Measurements from ENCODE around the gene DNAH8.

The DNAH8 gene

DNA sequence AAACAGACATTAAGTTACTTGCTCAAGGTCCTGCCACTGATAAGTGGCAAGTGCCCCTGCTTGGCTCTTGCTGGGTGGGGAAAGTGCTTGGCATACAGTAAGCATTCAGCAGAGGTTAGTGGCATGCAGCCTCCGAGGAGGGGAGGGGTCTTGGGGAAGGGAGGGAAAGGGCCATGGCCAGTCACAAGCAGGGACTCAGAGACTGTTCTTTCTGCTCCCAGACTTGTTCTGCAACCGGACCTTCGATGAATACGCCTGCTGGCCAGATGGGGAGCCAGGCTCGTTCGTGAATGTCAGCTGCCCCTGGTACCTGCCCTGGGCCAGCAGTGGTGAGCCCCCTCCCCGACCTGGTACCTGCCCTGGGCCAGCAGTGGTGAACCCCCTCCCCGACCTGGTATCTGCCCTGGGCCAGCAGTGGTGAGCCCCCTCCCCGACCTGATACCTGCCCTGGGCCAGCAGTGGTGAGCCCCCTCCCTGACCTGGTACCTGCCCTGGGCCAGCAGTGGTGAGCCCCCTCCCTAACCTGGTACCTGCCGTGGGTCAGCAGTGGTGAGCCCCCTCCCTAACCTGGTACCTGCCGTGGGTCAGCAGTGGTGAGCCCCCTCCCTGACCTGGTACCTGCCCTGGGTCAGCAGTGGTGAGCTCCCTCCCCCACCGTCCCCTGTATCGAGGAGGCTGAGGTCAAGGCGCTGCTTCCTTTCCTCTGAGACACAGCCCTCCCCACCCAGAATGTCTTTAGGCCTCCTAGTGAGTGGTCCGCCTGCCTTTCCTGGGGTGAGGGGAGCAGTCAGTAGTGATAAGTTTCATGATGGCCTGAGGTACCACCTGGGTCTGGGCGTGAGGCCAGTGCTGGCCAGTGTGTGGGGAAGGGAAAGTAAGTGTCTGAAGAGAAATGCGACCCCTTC is 342.4 kb downstream of the DNAH8 start:
- Histone ChIP-seq H3K36me3 (replicated peaks) (no peaks in the 10 kb centered on the region), H3K4me3 (ENCODE audit: low read depth, low read length) (no peak overlapping the region), H3K27me3 (replicated peaks) (no peaks in the 10 kb centered on the region), H3K27ac (no peak overlapping the region)
- no peak for DNase-seq
- TF ChIP-seq, protein P1, sequence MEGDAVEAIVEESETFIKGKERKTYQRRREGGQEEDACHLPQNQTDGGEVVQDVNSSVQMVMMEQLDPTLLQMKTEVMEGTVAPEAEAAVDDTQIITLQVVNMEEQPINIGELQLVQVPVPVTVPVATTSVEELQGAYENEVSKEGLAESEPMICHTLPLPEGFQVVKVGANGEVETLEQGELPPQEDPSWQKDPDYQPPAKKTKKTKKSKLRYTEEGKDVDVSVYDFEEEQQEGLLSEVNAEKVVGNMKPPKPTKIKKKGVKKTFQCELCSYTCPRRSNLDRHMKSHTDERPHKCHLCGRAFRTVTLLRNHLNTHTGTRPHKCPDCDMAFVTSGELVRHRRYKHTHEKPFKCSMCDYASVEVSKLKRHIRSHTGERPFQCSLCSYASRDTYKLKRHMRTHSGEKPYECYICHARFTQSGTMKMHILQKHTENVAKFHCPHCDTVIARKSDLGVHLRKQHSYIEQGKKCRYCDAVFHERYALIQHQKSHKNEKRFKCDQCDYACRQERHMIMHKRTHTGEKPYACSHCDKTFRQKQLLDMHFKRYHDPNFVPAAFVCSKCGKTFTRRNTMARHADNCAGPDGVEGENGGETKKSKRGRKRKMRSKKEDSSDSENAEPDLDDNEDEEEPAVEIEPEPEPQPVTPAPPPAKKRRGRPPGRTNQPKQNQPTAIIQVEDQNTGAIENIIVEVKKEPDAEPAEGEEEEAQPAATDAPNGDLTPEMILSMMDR (IDR thresholded peaks at IDR 0.05; ENCODE audit: low read depth, low read length, missing control alignments) = no peak
- in situ Hi-C loops (cut with HindIII; ENCODE audit: low pct_ligation_motif_present, low sequenced_read_pairs) = no loop called here

DNA sequence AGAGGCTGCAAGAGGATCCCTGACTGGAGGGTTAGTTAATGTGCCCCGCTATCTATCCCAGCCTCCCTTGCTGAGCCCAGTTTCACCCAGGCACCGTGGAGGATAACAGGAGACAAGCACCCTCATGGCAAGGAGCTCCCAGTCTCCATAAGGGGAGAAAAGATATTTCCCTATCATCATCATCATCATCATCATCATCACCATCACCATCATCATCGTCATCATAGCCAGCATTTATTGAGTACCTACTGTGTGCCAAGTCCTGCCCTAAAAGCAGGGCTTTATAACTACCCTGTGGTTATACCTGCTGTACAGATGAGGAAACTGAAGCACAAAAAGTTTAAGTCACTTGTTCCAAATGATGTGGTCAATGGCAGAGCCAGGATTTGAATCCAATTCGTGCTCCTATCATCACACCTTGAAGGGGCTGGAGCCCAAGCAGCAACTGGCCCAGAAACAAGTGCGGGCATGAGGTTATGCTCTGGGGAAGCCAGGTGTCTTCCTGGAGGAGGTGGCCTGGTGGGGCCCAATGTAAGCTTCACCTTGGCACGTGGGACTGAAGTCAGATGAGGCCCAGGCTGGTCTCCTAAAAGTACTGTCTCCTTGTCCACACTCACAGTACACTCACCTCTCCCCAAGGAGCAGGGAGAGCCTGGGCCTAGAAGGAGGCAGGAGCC is 343.5 kb downstream of the DNAH8 start:
- no peak overlapping the region for H3K27ac ChIP-seq
- TF ChIP-seq, protein P1 (IDR thresholded peaks at IDR 0.05; ENCODE audit: low read depth, low read length, missing control alignments) = no peak
- no peaks in the 10 kb centered on the region for H3K27me3 ChIP-seq (replicated peaks)
- in situ Hi-C loops (cut with HindIII; ENCODE audit: low pct_ligation_motif_present, low sequenced_read_pairs) = no loop called here
- no peaks in the 10 kb centered on the region for H3K36me3 ChIP-seq (replicated peaks)
- H3K4me3 ChIP-seq (ENCODE audit: low read depth, low read length) = no peak overlapping the region
- no peak for DNase-seq

DNA sequence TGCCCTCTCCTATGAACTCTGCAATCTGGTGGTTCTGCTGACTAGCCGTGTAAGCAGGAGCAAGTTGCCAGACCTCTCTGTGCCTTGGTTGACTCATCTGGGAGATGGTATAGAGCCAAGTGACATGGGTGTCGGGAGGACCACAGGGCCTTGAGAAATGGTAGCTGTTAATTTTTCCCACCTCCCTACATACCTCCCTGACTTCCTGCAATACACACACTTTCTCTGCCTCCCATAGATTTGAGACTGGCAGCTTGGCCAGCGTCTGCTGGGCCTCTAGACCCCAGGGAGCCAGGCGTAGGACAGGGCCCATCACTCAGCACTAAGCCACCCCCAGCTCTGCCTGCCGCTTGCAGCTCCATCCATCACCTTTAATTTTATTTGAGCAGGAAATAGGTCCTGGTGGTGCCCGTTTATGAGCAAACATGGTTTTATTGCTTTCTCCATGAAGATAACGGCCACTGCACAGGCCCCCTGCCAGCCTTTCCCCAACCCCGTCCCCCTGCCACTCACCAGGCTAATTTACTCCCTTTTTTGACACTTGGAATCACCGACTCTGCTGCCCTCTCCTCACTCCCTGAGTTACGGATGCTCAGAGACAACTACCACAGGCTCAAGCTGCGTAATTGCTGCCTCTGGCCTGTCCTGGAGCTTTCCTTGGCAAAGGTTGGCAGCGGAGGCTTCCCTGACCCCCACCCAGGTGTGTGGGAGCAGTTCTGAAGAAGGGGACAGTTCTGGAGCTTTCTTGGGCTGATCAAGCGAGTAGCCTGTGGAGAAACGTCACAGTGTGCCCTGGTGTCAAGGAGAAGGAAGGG is 344.6 kb downstream of the DNAH8 start:
- H3K27ac ChIP-seq = no peak overlapping the region
- no peaks in the 10 kb centered on the region for H3K27me3 ChIP-seq (replicated peaks)
- DNase-seq = no peak
- no peak overlapping the region for H3K4me3 ChIP-seq (ENCODE audit: low read depth, low read length)
- TF ChIP-seq, protein P1 (IDR thresholded peaks at IDR 0.05; ENCODE audit: low read depth, low read length, missing control alignments) = no peak
- in situ Hi-C loops (cut with HindIII; ENCODE audit: low pct_ligation_motif_present, low sequenced_read_pairs) = no loop called here
- no peaks in the 10 kb centered on the region for H3K36me3 ChIP-seq (replicated peaks)

DNA sequence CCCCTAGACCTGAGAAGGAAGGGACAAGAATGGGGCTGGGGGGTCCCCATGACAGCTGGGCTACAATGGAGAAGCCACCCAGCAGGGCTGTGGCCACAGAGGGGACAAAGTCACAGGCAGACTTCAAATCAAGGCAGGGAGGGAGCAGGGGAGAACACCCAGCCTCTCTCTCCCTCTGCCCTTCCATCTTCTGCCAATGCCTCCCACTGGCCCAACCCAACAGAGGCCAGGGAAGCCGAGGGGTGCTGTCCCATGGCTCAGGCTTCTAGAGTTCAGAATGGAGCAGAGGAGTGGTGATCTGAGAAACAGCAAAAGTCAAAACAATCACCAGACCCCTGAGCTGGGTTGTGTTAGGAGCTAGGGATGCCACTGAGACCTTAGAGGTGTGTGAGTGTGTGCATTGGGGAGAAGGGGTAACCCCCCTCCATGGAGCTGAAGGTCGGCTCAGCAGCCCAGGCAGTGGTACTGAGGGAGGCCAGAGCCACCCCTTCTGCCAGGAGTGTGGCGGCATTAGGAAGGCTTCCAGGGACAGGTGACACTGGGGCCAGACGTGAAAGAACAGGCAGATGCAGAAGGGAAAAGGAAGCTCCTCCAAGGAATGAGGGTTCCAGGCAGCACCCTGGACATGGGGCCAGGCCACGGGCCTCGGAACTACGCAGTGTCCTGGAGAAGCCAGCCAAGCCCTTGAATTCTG is 345.5 kb downstream of the DNAH8 start:
- in situ Hi-C loops (cut with HindIII; ENCODE audit: low pct_ligation_motif_present, low sequenced_read_pairs) = no loop called here
- Histone ChIP-seq H3K27me3 (replicated peaks) (no peaks in the 10 kb centered on the region), H3K4me3 (ENCODE audit: low read depth, low read length) (no peak overlapping the region), H3K36me3 (replicated peaks) (no peaks in the 10 kb centered on the region), H3K27ac (no peak overlapping the region)
- TF ChIP-seq, protein P1 (IDR thresholded peaks at IDR 0.05; ENCODE audit: low read depth, low read length, missing control alignments) = no peak
- DNase-seq = no peak

DNA sequence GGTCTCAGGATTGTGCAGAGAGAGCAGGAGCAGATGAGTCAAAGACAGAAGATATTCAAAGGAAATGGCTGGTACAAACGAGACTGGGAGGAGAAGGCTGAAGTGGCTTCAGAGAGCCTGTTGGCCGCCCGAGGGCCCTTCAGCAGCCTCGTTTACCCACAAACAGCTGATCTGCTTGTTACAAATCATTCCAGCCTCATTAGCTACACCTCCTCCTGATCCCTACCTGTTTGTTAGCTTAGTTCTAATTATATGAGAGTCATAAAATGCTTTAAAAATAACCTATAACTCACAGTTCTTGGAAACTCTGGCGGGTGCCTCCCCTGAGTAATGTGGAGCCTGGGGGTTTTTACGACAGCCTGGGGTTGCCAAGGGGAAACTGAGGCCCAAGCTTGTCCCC is 346.1 kb downstream of the DNAH8 start:
- TF ChIP-seq, protein P1 (IDR thresholded peaks at IDR 0.05; ENCODE audit: low read depth, low read length, missing control alignments) = no peak
- no peak for DNase-seq
- H3K27ac ChIP-seq = no peak overlapping the region
- H3K36me3 ChIP-seq (replicated peaks) = no peaks in the 10 kb centered on the region
- in situ Hi-C loops (cut with HindIII; ENCODE audit: low pct_ligation_motif_present, low sequenced_read_pairs) = no loop called here
- no peaks in the 10 kb centered on the region for H3K27me3 ChIP-seq (replicated peaks)
- H3K4me3 ChIP-seq (ENCODE audit: low read depth, low read length) = no peak overlapping the region

Data from brain microvascular endothelial cell (primary cell).